ENCODE data around the gene ZFP62. TPM values are rescaled to one million over a fixed set of nuclear protein-coding genes. Genes with fewer than 3 reads are reported as not detected.

Gene ZFP62
- total and polyA plus RNA-seq, 7 donors = 6.0 to 25.6 (median 11.7) TPM

DNA sequence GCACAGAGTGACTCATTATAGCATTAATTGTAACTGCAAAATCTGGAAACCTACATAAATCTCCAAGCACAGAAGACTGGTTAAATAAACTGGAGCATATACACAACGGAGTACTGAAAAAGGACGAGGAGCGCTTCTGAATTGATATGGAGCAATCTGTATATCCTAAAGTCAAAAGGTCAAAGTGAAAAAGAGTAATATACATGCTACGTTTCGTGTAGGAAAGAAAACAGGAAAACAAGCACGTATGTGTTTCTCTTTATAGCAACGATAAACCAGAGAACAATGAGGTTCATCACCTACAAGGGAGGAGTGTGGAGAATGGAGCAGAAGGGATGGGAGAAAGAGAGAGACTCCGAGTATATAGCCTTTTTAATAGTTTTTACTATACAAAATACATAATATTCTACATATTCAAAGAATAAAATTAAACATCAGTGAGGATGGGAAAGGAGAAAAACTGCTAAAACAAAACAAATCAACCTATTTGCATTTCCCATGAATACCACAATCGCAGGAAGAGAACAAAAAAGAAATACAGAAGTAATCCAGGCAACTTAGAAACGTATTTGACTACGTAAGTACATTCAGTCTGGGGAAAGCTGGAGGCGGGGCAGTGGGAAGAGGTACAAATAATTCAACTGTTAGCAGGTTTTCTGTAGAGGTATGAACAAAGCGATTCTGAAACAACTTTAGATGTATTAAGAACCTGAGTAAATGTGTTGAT, 7.8 kb downstream of the ZFP62 start:
- intact Hi-C loops (cut with DNase I) = no loop called here
- H3K36me3 ChIP-seq (ENCODE audit: insufficient read depth in 1 of 2, low read depth in 1 of 2) = peaks cover 14 to 58% of the 10 kb centered on the region in 2 donors
- H3K9me3 ChIP-seq = no peaks in the 10 kb centered on the region
- TF ChIP-seq, protein P1, sequence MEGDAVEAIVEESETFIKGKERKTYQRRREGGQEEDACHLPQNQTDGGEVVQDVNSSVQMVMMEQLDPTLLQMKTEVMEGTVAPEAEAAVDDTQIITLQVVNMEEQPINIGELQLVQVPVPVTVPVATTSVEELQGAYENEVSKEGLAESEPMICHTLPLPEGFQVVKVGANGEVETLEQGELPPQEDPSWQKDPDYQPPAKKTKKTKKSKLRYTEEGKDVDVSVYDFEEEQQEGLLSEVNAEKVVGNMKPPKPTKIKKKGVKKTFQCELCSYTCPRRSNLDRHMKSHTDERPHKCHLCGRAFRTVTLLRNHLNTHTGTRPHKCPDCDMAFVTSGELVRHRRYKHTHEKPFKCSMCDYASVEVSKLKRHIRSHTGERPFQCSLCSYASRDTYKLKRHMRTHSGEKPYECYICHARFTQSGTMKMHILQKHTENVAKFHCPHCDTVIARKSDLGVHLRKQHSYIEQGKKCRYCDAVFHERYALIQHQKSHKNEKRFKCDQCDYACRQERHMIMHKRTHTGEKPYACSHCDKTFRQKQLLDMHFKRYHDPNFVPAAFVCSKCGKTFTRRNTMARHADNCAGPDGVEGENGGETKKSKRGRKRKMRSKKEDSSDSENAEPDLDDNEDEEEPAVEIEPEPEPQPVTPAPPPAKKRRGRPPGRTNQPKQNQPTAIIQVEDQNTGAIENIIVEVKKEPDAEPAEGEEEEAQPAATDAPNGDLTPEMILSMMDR (IDR thresholded peaks at IDR 0.05) = no peak
- H3K4me3 ChIP-seq = no peak overlapping the region
- ATAC-seq (no peak), DNase-seq (no peak)
- H3K4me1 ChIP-seq = no peaks in the 10 kb centered on the region
- H3K27ac ChIP-seq = no peak overlapping the region
- no peaks in the 10 kb centered on the region for H3K27me3 ChIP-seq (ENCODE audit: insufficient read depth in 3 of 3, low read length in 2 of 3)
- WGBS, 3 donors = 75 to 79% (median 78%) methylated on average over 13 of the region's 13 CpGs

- no peak overlapping the region for H3K4me3 ChIP-seq
- H3K36me3 ChIP-seq (ENCODE audit: insufficient read depth in 1 of 2, low read depth in 1 of 2) = peaks cover 14 to 65% of the 10 kb centered on the region in 2 donors
- ATAC-seq = no peak
- no peaks in the 10 kb centered on the region for H3K9me3 ChIP-seq
- H3K27ac ChIP-seq = no peak overlapping the region
- no peaks in the 10 kb centered on the region for H3K27me3 ChIP-seq (ENCODE audit: insufficient read depth in 3 of 3, low read length in 2 of 3)
- no peaks in the 10 kb centered on the region for H3K4me1 ChIP-seq
- DNase-seq = no peak
- TF ChIP-seq, protein P1 (IDR thresholded peaks at IDR 0.05) = no peak
- 85 to 89% (median 88%) methylated on average over 4 of the region's 4 CpGs for WGBS, 3 donors
- intact Hi-C loops (cut with DNase I) = no loop called here
Measured at GRCh38 chr5:180852495-180852894, 8.6 kb downstream of the ZFP62 start.

DNA sequence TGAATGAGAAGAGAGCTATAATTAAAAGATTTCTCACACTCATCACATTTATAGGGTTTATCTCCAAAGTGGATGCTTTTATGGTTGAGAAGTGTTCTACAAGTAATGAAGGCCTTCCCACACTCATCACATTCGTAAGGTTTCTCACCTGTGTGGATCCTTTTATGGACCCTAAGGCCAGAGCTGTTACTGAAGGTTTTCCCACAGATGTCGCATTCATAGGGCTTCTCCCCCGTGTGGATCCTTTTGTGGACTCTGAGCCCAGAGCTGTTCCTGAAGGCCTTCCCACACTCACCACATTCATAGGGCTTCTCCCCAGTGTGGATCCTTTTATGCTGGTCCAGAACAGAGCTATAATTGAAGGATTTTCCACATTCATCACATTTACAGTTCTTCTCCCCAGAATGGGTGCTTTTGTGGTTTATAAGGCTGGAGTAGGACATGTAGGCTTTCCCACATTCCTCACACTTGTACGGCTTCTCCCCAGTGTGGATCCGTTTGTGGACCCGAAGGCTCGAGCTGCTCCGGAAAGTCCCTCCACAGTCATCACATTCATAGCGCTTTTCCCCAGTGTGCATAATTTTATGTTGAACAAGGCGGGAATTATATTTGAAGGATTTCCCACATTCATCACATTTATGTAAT, 10.5 kb downstream of the ZFP62 start:
- intact Hi-C loops (cut with DNase I) = no loop called here
- 97 to 98% (median 98%) methylated on average over 10 of the region's 10 CpGs for WGBS, 3 donors
- Histone ChIP-seq H3K4me1 (no peaks in the 10 kb centered on the region), H3K27ac (no peak overlapping the region), H3K4me3 (no peak overlapping the region), H3K36me3 (ENCODE audit: insufficient read depth in 1 of 2, low read depth in 1 of 2) (peaks cover 14 to 57% of the 10 kb centered on the region in 2 donors), H3K27me3 (ENCODE audit: insufficient read depth in 3 of 3, low read length in 2 of 3) (no peaks in the 10 kb centered on the region), H3K9me3 (no peaks in the 10 kb centered on the region)
- DNase-seq (no peak), ATAC-seq (no peak)
- TF ChIP-seq, protein P1 (IDR thresholded peaks at IDR 0.05) = no peak

DNA sequence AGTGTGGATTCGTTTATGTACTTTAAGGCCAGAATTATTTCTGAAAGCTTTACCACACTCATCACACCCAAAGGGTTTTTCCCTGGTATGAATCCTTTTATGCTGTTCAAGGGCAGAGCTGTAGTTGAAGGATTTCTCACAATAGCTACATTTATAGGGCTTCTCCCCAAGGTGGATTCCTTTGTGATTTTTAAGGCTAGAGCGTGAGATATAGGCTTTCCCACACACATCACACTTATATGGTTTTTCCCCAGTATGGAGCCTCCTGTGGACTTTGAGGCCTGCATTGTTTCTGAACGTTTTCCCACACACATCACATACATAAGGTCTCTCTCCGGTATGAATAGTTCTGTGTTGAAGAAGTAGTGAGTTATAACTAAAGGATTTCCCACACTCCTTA, 11.2 kb downstream of the ZFP62 start:
- Histone ChIP-seq H3K27ac (no peak overlapping the region), H3K27me3 (ENCODE audit: insufficient read depth in 3 of 3, low read length in 2 of 3) (no peaks in the 10 kb centered on the region), H3K9me3 (no peaks in the 10 kb centered on the region), H3K36me3 (ENCODE audit: insufficient read depth in 1 of 2, low read depth in 1 of 2) (peaks cover 14 to 49% of the 10 kb centered on the region in 2 donors), H3K4me1 (no peaks in the 10 kb centered on the region), H3K4me3 (no peak overlapping the region)
- TF ChIP-seq, protein P1 (IDR thresholded peaks at IDR 0.05) = no peak
- intact Hi-C loops (cut with DNase I) = no loop called here
- ATAC-seq (no peak), DNase-seq (no peak)
- WGBS, 3 donors = 89 to 94% (median 92%) methylated on average over 4 of the region's 4 CpGs

All from psoas muscle (tissue), 8 donors.